ENCODE measurements around the gene ICE1. TPM values are rescaled to one million over a fixed set of nuclear protein-coding genes. Genes with fewer than 3 reads are reported as not detected.
"Not testable (repeated sequence)": the region's sequence is repeated elsewhere in the genome, so short reads cannot be mapped to it uniquely, and the experiment has no call there.

ICE1 gene
- total and polyA plus RNA-seq, 9 of the 15 experiments (the other 6 are each of a cell fraction or from before 2014, with no cell fraction given) = 4.9 to 47.4 (median 28.2) TPM

- H3K9me3 ChIP-seq (replicated peaks; ENCODE audit: control insufficient read depth, insufficient read depth, low read depth, low read length); H3K27me3 ChIP-seq (ENCODE audit: control insufficient read depth in 2 of 2, insufficient read depth in 2 of 2, low read length in 2 of 2); H3K9ac ChIP-seq (ENCODE audit: insufficient read depth in 1 of 2, low read depth in 2 of 2, low read length in 2 of 2); H3K9me1 ChIP-seq (ENCODE audit: control insufficient read depth, insufficient read depth, low read length); H2AFZ ChIP-seq (ENCODE audit: low read depth, low read length); H3K4me2 ChIP-seq (ENCODE audit: insufficient read depth, low read length); ATAC-seq; H3K4me1 ChIP-seq (replicated peaks in 1 of 2; ENCODE audit: control insufficient read depth in 2 of 2, insufficient read depth in 2 of 2, low read length in 2 of 2); in situ Hi-C loops (cut with MboI); intact Hi-C loops (cut with micrococcal nuclease); H3K27ac ChIP-seq (ENCODE audit: extremely low read depth, low read depth, low read length); H3K4me3 ChIP-seq; H3K36me3 ChIP-seq (ENCODE audit: control insufficient read depth, insufficient read depth, low read length); DNase-seq (ENCODE audit: extremely low read depth in 1 of 4, low spot score in 3 of 4); H4K20me1 ChIP-seq (replicated peaks; ENCODE audit: control insufficient read depth, insufficient read depth, low read length); H3K79me2 ChIP-seq (ENCODE audit: control insufficient read depth, insufficient read depth, low read length); POLR2A ChIA-PET; BruUV-seq (replicated peaks); CTCF ChIA-PET (ENCODE audit: low intra/inter-chr PET ratio); FAIRE-seq: not testable (repeated sequence)
- WGBS (ENCODE audit: insufficient coverage, low coverage, missing lambda C conversion rate) = 7% methylated on average over 7 of the region's 8 CpGs
Measured at GRCh38 chr5:5395093-5395492, 27.4 kb upstream of the ICE1 start.

- no TSS peak for BruUV-seq (replicated peaks)
- H3K36me3 ChIP-seq (ENCODE audit: control insufficient read depth, insufficient read depth, low read length) = no peaks in the 10 kb centered on the region
- ChIA-PET CTCF (ENCODE audit: low intra/inter-chr PET ratio) (no interaction called here), POLR2A (no interaction called here)
- no peak overlapping the region for H3K4me2 ChIP-seq (ENCODE audit: insufficient read depth, low read length)
- H3K9me3 ChIP-seq (replicated peaks; ENCODE audit: control insufficient read depth, insufficient read depth, low read depth, low read length) = no peaks in the 10 kb centered on the region
- FAIRE-seq (no peak), ATAC-seq (no peak), DNase-seq (ENCODE audit: extremely low read depth in 1 of 4, low spot score in 3 of 4) (no peak)
- H4K20me1 ChIP-seq (replicated peaks; ENCODE audit: control insufficient read depth, insufficient read depth, low read length) = no peaks in the 10 kb centered on the region
- in situ Hi-C loops (cut with MboI) (no loop called here), intact Hi-C loops (cut with micrococcal nuclease) (no loop called here)
- H2AFZ ChIP-seq (ENCODE audit: low read depth, low read length) = no peak overlapping the region
- H3K4me3 ChIP-seq = no peak overlapping the region
- 0% methylated on average over 2 of the region's 2 CpGs for WGBS (ENCODE audit: insufficient coverage, low coverage, missing lambda C conversion rate)
- H3K27ac ChIP-seq (ENCODE audit: extremely low read depth, low read depth, low read length) = no peak overlapping the region
- TF ChIP-seq ZNF134 (CRISPR knock-in tag; conservative IDR thresholded peaks at IDR 0.05) (0 out of 2 replicates have a peak, but pooled peaks have one; percentile 37), SMAD3 (CRISPR knock-in tag; conservative IDR thresholded peaks at IDR 0.05) (no peak), ZBTB11 (CRISPR knock-in tag; IDR thresholded peaks at IDR 0.05) (no peak), SMARCB1 (IDR thresholded peaks at IDR 0.05; ENCODE audit: insufficient read length, low read depth) (no peak), NR1H2 (CRISPR knock-in tag; IDR thresholded peaks at IDR 0.05) (no peak), THAP12 (CRISPR knock-in tag; IDR thresholded peaks at IDR 0.05) (no peak), U2AF2 (optimal IDR thresholded peaks at IDR 0.05; ENCODE audit: low read depth, low read length) (no peak)
- H3K27me3 ChIP-seq (ENCODE audit: control insufficient read depth in 2 of 2, insufficient read depth in 2 of 2, low read length in 2 of 2) = peaks cover 0 to 4% of the 10 kb centered on the region in 2 experiments; a peak in 2 of 5 replicates
- no peaks in the 10 kb centered on the region for H3K4me1 ChIP-seq (replicated peaks in 1 of 2; ENCODE audit: control insufficient read depth in 2 of 2, insufficient read depth in 2 of 2, low read length in 2 of 2)
- no peak overlapping the region for H3K9ac ChIP-seq (ENCODE audit: insufficient read depth in 1 of 2, low read depth in 2 of 2, low read length in 2 of 2)
- no peaks in the 10 kb centered on the region for H3K9me1 ChIP-seq (ENCODE audit: control insufficient read depth, insufficient read depth, low read length)
- H3K79me2 ChIP-seq (ENCODE audit: control insufficient read depth, insufficient read depth, low read length) = no peaks in the 10 kb centered on the region
Measured at GRCh38 chr5:5398071-5398470, 24.4 kb upstream of the ICE1 start.

All from K562 (cell line).